NCI-H1092 (cell line): ENCODE data around the gene CD79B.
"Not testable (repeated sequence)": the region's sequence is repeated elsewhere in the genome, so short reads cannot be mapped to it uniquely, and the experiment has no call there.

Experiments used
- DNase-seq: peaks from one replicate; lab custom pipeline; 2025; lab: John Stamatoyannopoulos, UW

CD79B gene

GRCh38 chr17:63910096-63910495 is 22.0 kb downstream of the CD79B start:
- DNase-seq, result no peak

GRCh38 chr17:63909586-63909985 is 22.5 kb downstream of the CD79B start:
- not testable (repeated sequence) for DNase-seq

GRCh38 chr17:63907161-63907778 is 24.9 kb downstream of the CD79B start:
- peak; percentile 5 for DNase-seq

GRCh38 chr17:63904796-63905195 is 27.3 kb downstream of the CD79B start:
- DNase-seq, result not testable (repeated sequence)

GRCh38 chr17:63903787-63904201 is 28.3 kb downstream of the CD79B start:
- DNase-seq, result not testable (repeated sequence)

- DNase-seq, result not testable (repeated sequence)
Observed at GRCh38 chr17:63901971-63902370, 30.2 kb downstream of the CD79B start.

- DNase-seq, result not testable (repeated sequence)
Observed at GRCh38 chr17:63898899-63899798, 33.0 kb downstream of the CD79B start.

GRCh38 chr17:63896524-63897354 is 35.4 kb downstream of the CD79B start, which contains the start of gene CSH1:
TSS of gene CSH1 (minus strand) at chr17:63896574. CDS start at chr17:63896511, 63 bp downstream.
- DNase-seq, result not testable (repeated sequence)

GRCh38 chr17:63894821-63895220 is 37.3 kb downstream of the CD79B start:
- DNase-seq, result not testable (repeated sequence)

GRCh38 chr17:63894021-63894420 is 38.1 kb downstream of the CD79B start:
- DNase-seq, result not testable (repeated sequence)

- not testable (repeated sequence) for DNase-seq
Observed at GRCh38 chr17:63892316-63893037, 39.7 kb downstream of the CD79B start.

- peak; percentile 4 for DNase-seq
Observed at GRCh38 chr17:63889026-63889848, 42.9 kb downstream of the CD79B start.

GRCh38 chr17:63885119-63885518 is 47.0 kb downstream of the CD79B start:
- not testable (repeated sequence) for DNase-seq

- not testable (repeated sequence) for DNase-seq
Observed at GRCh38 chr17:63882626-63883126, 49.5 kb downstream of the CD79B start.

- DNase-seq, result no peak
Observed at GRCh38 chr17:63881935-63882601, 50.1 kb downstream of the CD79B start, which contains the start of gene GH2. TSS of gene GH2 (minus strand) at chr17:63881944. CDS start at chr17:63881801, 143 bp downstream.

- not testable (repeated sequence) for DNase-seq
Observed at GRCh38 chr17:63881337-63881736, 50.8 kb downstream of the CD79B start.

- no peak for DNase-seq
Observed at GRCh38 chr17:63880706-63881105, 51.4 kb downstream of the CD79B start.
